ENCODE measurements around the gene AMY1C. TPM values are rescaled to one million over a fixed set of nuclear protein-coding genes. Genes with fewer than 3 reads are reported as not detected.

AMY1C gene
- total RNA-seq, 1 experiment from 2014 or later: not detected

DNA sequence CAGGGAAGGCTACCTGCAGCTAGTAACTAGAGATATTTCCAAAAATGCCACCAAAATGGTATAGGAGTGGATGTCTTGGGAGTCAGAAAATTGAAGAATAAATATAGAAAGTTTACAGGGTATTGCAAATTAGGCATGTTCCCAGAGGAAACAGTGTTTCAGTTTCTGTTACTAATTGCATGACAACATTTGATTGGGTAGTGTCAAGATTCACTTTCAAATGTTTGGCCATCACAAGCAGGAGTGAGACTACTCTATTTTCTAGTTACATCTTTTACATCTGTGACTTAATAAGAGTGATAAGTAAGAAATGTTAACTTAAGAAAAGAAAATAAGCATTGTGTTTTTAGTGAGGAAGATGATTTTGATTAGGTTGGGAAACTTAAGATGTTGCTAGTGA is 30.2 kb downstream of the AMY1C start:
- H4K8ac ChIP-seq (replicated peaks; ENCODE audit: insufficient read length, low read depth, low read length): no peak overlapping the region
- no peaks in the 10 kb centered on the region for H3K36me3 Mint-ChIP-seq (ENCODE audit: insufficient read depth in 1 of 3, low read depth in 3 of 3)
- no peak overlapping the region for H2BK20ac ChIP-seq (ENCODE audit: low read depth, low read length, poor library complexity, severe bottlenecking)
- no peak overlapping the region for H3K23ac ChIP-seq (ENCODE audit: insufficient read length, low read depth, low read length)
- no peak overlapping the region for H3T11ph ChIP-seq (ENCODE audit: low read length)
- H3K27me3 ChIP-seq (ENCODE audit: insufficient read depth, low read length): no peaks in the 10 kb centered on the region
- H3K9me3 Mint-ChIP-seq: peaks cover 0 to 27% of the 10 kb centered on the region in 2 experiments; a peak in 2 of 5 replicates
- no peak overlapping the region for H3K56ac ChIP-seq (ENCODE audit: insufficient read length, low read depth, low read length)
- no peak overlapping the region for H2BK15ac ChIP-seq (ENCODE audit: low read depth, low read length)
- TF ChIP-seq, protein P1, sequence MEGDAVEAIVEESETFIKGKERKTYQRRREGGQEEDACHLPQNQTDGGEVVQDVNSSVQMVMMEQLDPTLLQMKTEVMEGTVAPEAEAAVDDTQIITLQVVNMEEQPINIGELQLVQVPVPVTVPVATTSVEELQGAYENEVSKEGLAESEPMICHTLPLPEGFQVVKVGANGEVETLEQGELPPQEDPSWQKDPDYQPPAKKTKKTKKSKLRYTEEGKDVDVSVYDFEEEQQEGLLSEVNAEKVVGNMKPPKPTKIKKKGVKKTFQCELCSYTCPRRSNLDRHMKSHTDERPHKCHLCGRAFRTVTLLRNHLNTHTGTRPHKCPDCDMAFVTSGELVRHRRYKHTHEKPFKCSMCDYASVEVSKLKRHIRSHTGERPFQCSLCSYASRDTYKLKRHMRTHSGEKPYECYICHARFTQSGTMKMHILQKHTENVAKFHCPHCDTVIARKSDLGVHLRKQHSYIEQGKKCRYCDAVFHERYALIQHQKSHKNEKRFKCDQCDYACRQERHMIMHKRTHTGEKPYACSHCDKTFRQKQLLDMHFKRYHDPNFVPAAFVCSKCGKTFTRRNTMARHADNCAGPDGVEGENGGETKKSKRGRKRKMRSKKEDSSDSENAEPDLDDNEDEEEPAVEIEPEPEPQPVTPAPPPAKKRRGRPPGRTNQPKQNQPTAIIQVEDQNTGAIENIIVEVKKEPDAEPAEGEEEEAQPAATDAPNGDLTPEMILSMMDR (conservative IDR thresholded peaks at IDR 0.05): no peak
- no peak overlapping the region for H3K4ac ChIP-seq (ENCODE audit: low read depth, low read length)
- H3K27ac ChIP-seq (ENCODE audit: insufficient read length, low read depth, low read length): no peak overlapping the region
- H3K4me2 ChIP-seq (ENCODE audit: insufficient read depth, insufficient read length, low read length): no peak overlapping the region
- H3K4me1 Mint-ChIP-seq: no peaks in the 10 kb centered on the region
- H2AFZ ChIP-seq (ENCODE audit: low read length): no peak overlapping the region
- H3K14ac ChIP-seq (ENCODE audit: insufficient read depth, low read length): no peak overlapping the region
- no peaks in the 10 kb centered on the region for H3K27me3 Mint-ChIP-seq (ENCODE audit: low read depth)
- no peak overlapping the region for H3K9ac ChIP-seq (ENCODE audit: extremely low read depth, insufficient read length, low read length)
- no peaks in the 10 kb centered on the region for H3K23me2 ChIP-seq (ENCODE audit: insufficient read length, low read depth, low read length, poor library complexity, severe bottlenecking)
- H4K91ac ChIP-seq (ENCODE audit: insufficient read length, low read depth, low read length): no peak overlapping the region
- H3K9me3 ChIP-seq (ENCODE audit: control insufficient read depth, low read depth, low read length): no peaks in the 10 kb centered on the region
- H3K79me1 ChIP-seq (ENCODE audit: insufficient read depth, low read depth, low read length, poor library complexity, severe bottlenecking): no peaks in the 10 kb centered on the region
- no peaks in the 10 kb centered on the region for H3K4me1 ChIP-seq (ENCODE audit: insufficient read depth, low read length)
- H2BK12ac ChIP-seq (ENCODE audit: insufficient read length, low read depth, low read length): no peak overlapping the region
- no peak overlapping the region for H4K5ac ChIP-seq (ENCODE audit: insufficient read length, low read depth, low read length)
- H3K27ac Mint-ChIP-seq: no peak overlapping the region
- no peak overlapping the region for H3K4me3 Mint-ChIP-seq
- H2AK5ac ChIP-seq (ENCODE audit: insufficient read length, low read length): no peak overlapping the region
- no peak for DNase-seq
- no peaks in the 10 kb centered on the region for H4K20me1 ChIP-seq (ENCODE audit: control insufficient read depth, insufficient read depth, insufficient read length)
- H2BK5ac ChIP-seq (ENCODE audit: insufficient read length, low read length): no peak overlapping the region
- H3K79me2 ChIP-seq (ENCODE audit: insufficient read depth, low read length): no peaks in the 10 kb centered on the region
- H3K18ac ChIP-seq (ENCODE audit: insufficient read length, low read depth, low read length): no peak overlapping the region
- no peak overlapping the region for H2BK120ac ChIP-seq (ENCODE audit: low read depth, low read length, poor library complexity, severe bottlenecking)

Measured in H9 (cell line).